HepG2 (cell line): Measurements from ENCODE around the gene LTB4R2. TPM values are rescaled to one million over a fixed set of nuclear protein-coding genes. Genes with fewer than 3 reads are reported as not detected.

ENCODE experiments used
- ARNT2 ChIP-seq: sonication (generic); formaldehyde crosslinking; IDR thresholded peaks from 2 replicates; pipeline ENCODE4 v1.8.0; 2022; ENCODE audit warnings: mild to moderate bottlenecking, low read depth, missing genetic modification reagents, moderate library complexity
- BCLAF1 ChIP-seq: fragments of 450-650 bp; IDR thresholded peaks from 2 replicates; pipeline ENCODE4 v1.6.1; 2017; ENCODE audit warnings: mild to moderate bottlenecking
- HNRNPUL1 ChIP-seq: fragments of 200-400 bp; formaldehyde crosslinking; IDR thresholded peaks from 2 replicates; pipeline ENCODE4 v1.6.1; 2017; ENCODE audit warnings: low read depth, mild to moderate bottlenecking, low read length, moderate library complexity
- HOXD1 ChIP-seq: sonication (generic); formaldehyde crosslinking; IDR thresholded peaks from 2 replicates; pipeline ENCODE4 v1.5.0; 2020; ENCODE audit warnings: missing genetic modification reagents
- IRX3 ChIP-seq: sonication (generic); formaldehyde crosslinking; IDR thresholded peaks from 2 replicates; pipeline ENCODE4 v1.8.1; 2023; ENCODE audit warnings: mild to moderate bottlenecking, low read depth, missing genetic modification reagents, borderline replicate concordance
- JDP2 ChIP-seq: sonication (generic); formaldehyde crosslinking; IDR thresholded peaks from 2 replicates; pipeline ENCODE4 v1.8.1; 2022; ENCODE audit warnings: missing genetic modification reagents, borderline replicate concordance
- KLF12 ChIP-seq: sonication (generic); formaldehyde crosslinking; IDR thresholded peaks from 2 replicates; pipeline ENCODE4 v1.4.0; 2020; ENCODE audit warnings: missing genetic modification reagents, borderline replicate concordance
- NCOR1 ChIP-seq: fragments of 200-600 bp; sonication (generic); IDR thresholded peaks from 2 replicates; pipeline ENCODE4 v1.7.0; 2017; ENCODE audit warnings: antibody characterized with exemption, low read length, borderline replicate concordance
- SOX6 ChIP-seq, 2 experiments: fragments of 450-650 bp in 1 of 2; sonication (generic) in 1 of 2; formaldehyde crosslinking in 1 of 2; IDR thresholded peaks; 2 replicates each; pipeline versions ENCODE4 v1.4.0 to v1.6.1; 2017 to 2020; ENCODE audit warnings: antibody characterized with exemption in 1 of 2, mild to moderate bottlenecking in 1 of 2, missing genetic modification reagents in 1 of 2
- TCF7 ChIP-seq: sonication (generic); IDR thresholded peaks from 2 replicates; pipeline ENCODE4 v1.6.1; 2016; ENCODE audit warnings: antibody characterized with exemption, low read depth
- ZNF142 ChIP-seq: sonication (generic); formaldehyde crosslinking; IDR thresholded peaks from 2 replicates; pipeline ENCODE4 v1.4.0; 2020; ENCODE audit warnings: missing genetic modification reagents
- ZNF570 ChIP-seq: sonication (generic); formaldehyde crosslinking; IDR thresholded peaks from 2 replicates; pipeline ENCODE4 v1.4.0; 2020; ENCODE audit warnings: mild to moderate bottlenecking, missing genetic modification reagents, borderline replicate concordance
- ZNF605 ChIP-seq: sonication (generic); formaldehyde crosslinking; IDR thresholded peaks from 2 replicates; pipeline ENCODE4 v1.8.0; 2022; ENCODE audit warnings: mild to moderate bottlenecking, missing genetic modification reagents
- ZNF609 ChIP-seq: sonication (generic); formaldehyde crosslinking; IDR thresholded peaks from 2 replicates; pipeline ENCODE4 v1.4.0; 2020; ENCODE audit warnings: mild to moderate bottlenecking, missing genetic modification reagents, borderline replicate concordance
- ZNF776 ChIP-seq: sonication (generic); formaldehyde crosslinking; IDR thresholded peaks from 2 replicates; pipeline ENCODE4 v1.4.0; 2020; ENCODE audit warnings: mild to moderate bottlenecking, missing genetic modification reagents
- ZNF790 ChIP-seq: sonication (generic); formaldehyde crosslinking; IDR thresholded peaks from 2 replicates; pipeline ENCODE4 v1.8.0; 2022; ENCODE audit warnings: missing genetic modification reagents, mild to moderate bottlenecking, borderline replicate concordance
- polyA plus RNA-seq, 8 experiments: library from polyadenylated mRNA; depleted of rRNA in 3 of 8; stranded (reverse) in 7 of 8; unstranded in 1 of 8; fragments of >200 nt; fragmentation: Illumina TruSeq in 4 of 8; extraction: Trizol in 4 of 8; gene quantifications; 2 replicates each; pipeline versions ENCODE4 v1.2.1 to v1.2.3, GENCODE V29; 2011 to 2016; ENCODE audit warnings: low read depth in 4 of 8, missing spikeins in 1 of 8, mixed read lengths in 1 of 8; ENCODE audit not compliant: insufficient read depth in 1 of 8
- total RNA-seq, 5 experiments: library from RNA; depleted of rRNA; stranded (reverse); fragments of >200 nt; fragmentation: Illumina TruSeq; extraction: Trizol; gene quantifications; 2 replicates each; pipeline ENCODE4 v1.2.3, GENCODE V29; 2016; ENCODE audit warnings: low read depth in 1 of 5

LTB4R2 gene
- total and polyA plus RNA-seq, 2 of the 13 experiments (the other 11 are each of a cell fraction or from before 2014, with no cell fraction given) = 3.9 to 6.9 TPM

GRCh38 chr14:24307156-24307574 lies 2.8 kb upstream of the LTB4R2 start (continued):
- no peak for TF ChIP-seq ZNF609
- no peak for TF ChIP-seq HOXD1 (CRISPR knock-in tag)
- TF ChIP-seq ARNT2 (CRISPR knock-in tag) = no peak
- TF ChIP-seq ZNF776 (CRISPR knock-in tag) = no peak
- no peak for TF ChIP-seq BCLAF1
- TF ChIP-seq ZNF790 (CRISPR knock-in tag) = no peak
- no peak for TF ChIP-seq ZNF570 (CRISPR knock-in tag)
- TF ChIP-seq KLF12 (CRISPR knock-in tag) = peak; percentile 17; the same call in 1 of the 2 replicates
- 0 out of 2 replicates have a peak, but pooled peaks have one; percentile 12 for TF ChIP-seq IRX3 (CRISPR knock-in tag)
- TF ChIP-seq ZNF605 = no peak
- no peak for TF ChIP-seq ZNF142 (CRISPR knock-in tag)
- TF ChIP-seq TCF7 = no peak
- TF ChIP-seq SOX6 (IDR thresholded peaks at IDR 0.05) = no peak
- TF ChIP-seq SOX6 (CRISPR knock-in tag; IDR thresholded peaks at IDR 0.05) = no peak
- TF ChIP-seq JDP2 = no peak
- no peak for TF ChIP-seq NCOR1
- no peak for TF ChIP-seq HNRNPUL1
